Posterior cingulate gyrus (tissue), 11 donors: ENCODE data around the gene GPC6.

Experiments used
- DNase-seq, 10 donors: peaks; one replicate each; pipeline versions ENCODE4 v3.0.0 to v3.0.0-alpha.2; 2020 to 2021; ENCODE audit warnings: mixed read lengths in 3 of 10
- intact Hi-C: fragments of 100-400 bp; cut with DNase I; formaldehyde crosslinking; loops from one replicate; pipeline ENCODE4 v1.15.1; 2023

The GPC6 gene

GRCh38 chr13:93946994-93947393 is 720.4 kb downstream of the GPC6 start:
- DNase-seq: no peak
- intact Hi-C loops: no loop called here

GRCh38 chr13:93947651-93948050 is 721.0 kb downstream of the GPC6 start:
- DNase-seq: no peak
- intact Hi-C loops: no loop called here

- DNase-seq: no peak
- intact Hi-C loops: no loop called here
These were observed 721.7 kb downstream of the GPC6 start for GRCh38 chr13:93948162-93948922.

DNA sequence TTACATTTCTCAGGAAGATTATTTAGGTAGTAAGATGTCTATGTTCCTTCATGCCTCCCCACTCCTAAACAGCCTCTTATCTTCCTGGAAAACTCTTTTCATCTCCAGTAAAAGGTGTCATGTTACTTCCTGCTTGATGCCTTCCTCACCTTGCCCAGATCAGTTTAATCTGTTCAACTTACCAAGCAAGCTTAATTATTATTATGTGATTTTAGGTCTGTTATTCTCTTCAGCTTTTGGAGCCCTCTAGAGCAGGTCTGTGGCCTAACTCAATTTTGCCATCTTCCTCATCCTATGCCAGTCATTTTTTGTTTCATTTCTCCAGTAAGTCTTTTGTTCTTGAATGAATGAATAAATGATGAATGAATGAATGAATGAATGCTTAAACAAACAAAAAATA is 724.5 kb downstream of the GPC6 start:
- DNase-seq: no peak
- intact Hi-C loops: no loop called here

DNA sequence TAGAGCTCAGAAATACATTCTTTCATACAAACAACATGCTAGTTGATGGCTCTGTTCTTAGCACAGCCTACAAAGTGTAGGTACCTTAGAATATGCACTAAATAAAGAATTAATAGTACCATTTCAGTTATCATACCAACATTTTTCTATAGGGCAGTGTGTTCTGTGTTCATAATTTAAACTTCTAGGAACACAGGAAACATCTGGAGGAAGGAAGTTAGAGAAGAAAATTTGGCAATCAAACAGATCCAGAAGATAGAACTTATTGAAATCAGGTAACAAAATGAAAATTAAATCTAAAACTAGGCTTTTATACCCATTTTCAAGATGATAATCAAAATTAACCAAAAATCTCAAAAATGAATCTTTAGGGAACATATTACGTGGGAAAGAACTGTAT is 725.3 kb downstream of the GPC6 start:
- DNase-seq: no peak
- intact Hi-C loops: no loop called here

GRCh38 chr13:93953841-93954240 is 727.2 kb downstream of the GPC6 start:
- intact Hi-C loops: no loop called here
- DNase-seq: no peak

- DNase-seq: no peak
- intact Hi-C loops: no loop called here
These were observed 729.3 kb downstream of the GPC6 start for GRCh38 chr13:93955904-93956303.

DNA sequence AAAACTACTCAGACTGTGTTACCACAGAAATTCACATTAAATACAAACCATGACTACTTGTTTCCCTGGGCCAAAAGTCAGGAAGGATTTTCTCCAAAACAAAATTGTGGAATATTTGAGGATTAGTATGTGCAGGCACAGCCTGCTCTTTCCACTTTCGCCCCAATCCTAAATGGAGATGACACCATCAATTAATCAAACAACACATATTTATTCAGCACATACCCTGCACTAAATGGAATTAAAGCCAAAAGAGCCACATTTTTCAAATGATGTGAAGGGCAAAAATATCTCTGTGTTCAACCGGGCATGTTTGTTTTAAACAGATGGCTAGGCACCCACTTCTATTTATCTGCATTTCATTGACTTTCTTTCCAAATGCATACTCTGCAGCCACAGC is 729.8 kb downstream of the GPC6 start:
- intact Hi-C loops: no loop called here

GRCh38 chr13:93957371-93957770 is 730.8 kb downstream of the GPC6 start:
- DNase-seq: no peak
- intact Hi-C loops: no loop called here

More for the DNA sequence above, 729.8 kb downstream of the GPC6 start:
- DNase-seq: no peak

- intact Hi-C loops: no loop called here
- no peak for DNase-seq
These were observed 733.4 kb downstream of the GPC6 start for GRCh38 chr13:93959796-93960533.

DNA sequence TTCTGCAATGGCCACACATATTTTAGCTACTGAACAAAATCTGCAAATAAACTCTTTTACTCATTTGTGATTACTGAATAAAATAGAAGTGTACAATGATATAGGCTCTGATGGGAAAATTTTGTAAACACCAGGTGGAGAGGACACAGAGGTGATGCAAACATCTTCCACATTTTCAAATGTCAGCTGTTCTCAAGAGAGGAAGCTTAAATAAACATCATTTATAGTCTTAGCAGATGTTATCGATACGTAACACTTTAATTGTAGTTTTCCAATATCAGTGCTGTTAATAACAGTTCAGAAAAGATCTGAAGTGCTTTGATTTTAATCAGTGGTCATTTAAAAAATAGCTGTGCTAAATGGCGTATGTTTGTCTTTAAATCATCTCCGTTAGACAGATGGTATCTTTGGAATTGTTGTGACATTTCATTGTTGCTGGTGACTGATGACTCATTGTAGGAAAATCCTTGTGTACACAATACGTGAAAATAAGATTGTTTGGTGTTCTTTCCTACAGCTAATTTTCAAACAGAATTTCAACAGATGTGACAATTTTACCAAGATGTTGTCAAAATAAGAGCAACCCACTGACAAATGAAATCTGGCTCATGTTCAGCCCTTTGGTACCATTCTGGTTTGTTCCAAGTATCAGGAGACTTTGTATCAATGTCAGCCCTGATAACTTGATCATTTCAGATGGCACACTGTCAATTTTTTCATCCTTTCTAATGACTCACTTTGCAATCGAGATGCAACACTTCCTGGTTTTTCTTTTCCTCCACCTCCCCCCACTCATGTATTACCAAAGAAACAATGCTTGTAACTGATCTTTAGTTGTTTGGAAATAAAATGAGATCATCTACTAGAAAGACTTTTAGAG is 736.9 kb downstream of the GPC6 start:
- intact Hi-C loops: no loop called here
- DNase-seq: no peak

- intact Hi-C loops: no loop called here
- no peak for DNase-seq
These were observed 737.5 kb downstream of the GPC6 start for GRCh38 chr13:93964146-93964512.

DNA sequence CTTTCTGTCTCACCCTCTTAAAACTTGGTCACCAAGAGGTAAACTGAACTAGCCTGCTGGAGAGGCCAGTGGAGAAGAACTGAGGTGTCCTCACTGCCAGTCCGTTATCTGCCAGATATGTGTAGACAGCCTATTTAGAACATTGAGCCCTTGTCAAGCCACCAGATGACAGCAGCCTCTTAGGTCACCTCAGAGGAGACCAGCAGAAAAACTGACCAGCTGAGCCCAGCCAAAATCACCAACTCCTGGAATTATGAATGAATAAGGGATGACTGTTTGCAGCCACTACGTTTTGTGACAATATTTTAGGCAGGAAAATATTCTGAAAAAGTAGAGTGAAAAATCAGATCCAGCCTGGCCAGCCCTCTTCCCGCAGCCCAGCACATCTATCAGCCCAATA is 739.0 kb downstream of the GPC6 start:
- DNase-seq: no peak
- intact Hi-C loops: no loop called here

GRCh38 chr13:93966267-93966936 is 739.8 kb downstream of the GPC6 start:
- DNase-seq: no peak
- intact Hi-C loops: no loop called here

DNA sequence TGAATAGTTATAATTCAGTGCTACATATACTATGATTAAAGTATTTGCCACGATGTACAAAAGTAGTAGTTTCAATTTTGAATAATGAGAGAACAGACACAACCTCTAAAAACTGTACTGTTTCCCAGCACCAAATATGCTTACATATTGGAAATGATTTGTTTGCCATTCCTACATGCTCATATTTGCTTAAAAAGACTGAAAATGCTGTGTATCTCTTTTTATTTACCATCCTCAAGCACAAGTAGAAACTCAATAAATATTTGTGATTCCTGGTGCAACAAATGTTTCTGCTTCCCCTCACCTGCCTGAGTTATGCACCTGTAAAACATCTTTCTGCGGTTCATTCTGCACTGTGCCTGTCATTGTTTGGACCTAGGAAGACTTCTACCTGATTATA is 740.7 kb downstream of the GPC6 start:
- DNase-seq: no peak
- intact Hi-C loops: no loop called here

DNA sequence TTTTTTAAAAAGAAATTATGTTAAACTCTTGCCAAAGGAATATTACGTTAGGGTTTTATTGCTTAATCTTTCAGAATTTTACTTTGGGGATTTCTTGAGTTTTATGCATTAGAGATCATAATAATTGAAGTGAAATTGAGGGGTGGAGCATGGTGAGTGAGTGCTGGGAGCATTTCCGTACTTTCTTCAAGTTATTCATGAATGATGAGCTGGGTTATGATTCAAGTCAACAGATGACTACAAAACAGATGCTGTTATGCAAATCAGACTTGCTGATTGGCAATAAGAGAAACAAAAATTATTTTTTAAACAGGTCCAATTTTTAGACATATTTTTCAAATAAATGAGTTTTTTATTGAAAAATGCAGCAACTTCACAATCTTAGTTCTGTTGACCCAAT is 748.6 kb downstream of the GPC6 start:
- no peak for DNase-seq
- intact Hi-C loops: no loop called here

GRCh38 chr13:93976528-93976927 is 749.9 kb downstream of the GPC6 start:
- intact Hi-C loops: no loop called here

DNA sequence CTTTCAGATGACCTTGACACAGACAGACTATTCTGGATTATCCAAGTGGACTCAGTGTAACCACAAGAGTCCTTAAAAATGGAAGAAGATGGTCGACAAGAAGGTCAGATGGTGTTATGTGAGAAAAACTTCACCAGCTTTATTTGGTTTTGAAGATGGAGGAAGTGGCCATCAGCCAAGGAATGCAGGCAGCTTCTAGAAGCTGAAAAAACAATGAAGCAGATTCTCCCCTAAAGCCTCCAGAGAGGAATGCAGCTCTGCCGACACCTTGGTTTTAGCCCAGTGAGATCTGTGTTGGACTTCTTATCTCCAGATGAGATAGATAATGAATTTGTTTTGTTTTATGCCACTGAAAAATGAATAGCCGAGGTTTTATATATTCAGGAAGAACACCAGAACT is 751.4 kb downstream of the GPC6 start:
- no peak for DNase-seq
- intact Hi-C loops: no loop called here

More at GRCh38 chr13:93976528-93976927, 749.9 kb downstream of the GPC6 start:
- DNase-seq: no peak

- intact Hi-C loops: no loop called here
These were observed 754.9 kb downstream of the GPC6 start for GRCh38 chr13:93981426-93981977.

DNA sequence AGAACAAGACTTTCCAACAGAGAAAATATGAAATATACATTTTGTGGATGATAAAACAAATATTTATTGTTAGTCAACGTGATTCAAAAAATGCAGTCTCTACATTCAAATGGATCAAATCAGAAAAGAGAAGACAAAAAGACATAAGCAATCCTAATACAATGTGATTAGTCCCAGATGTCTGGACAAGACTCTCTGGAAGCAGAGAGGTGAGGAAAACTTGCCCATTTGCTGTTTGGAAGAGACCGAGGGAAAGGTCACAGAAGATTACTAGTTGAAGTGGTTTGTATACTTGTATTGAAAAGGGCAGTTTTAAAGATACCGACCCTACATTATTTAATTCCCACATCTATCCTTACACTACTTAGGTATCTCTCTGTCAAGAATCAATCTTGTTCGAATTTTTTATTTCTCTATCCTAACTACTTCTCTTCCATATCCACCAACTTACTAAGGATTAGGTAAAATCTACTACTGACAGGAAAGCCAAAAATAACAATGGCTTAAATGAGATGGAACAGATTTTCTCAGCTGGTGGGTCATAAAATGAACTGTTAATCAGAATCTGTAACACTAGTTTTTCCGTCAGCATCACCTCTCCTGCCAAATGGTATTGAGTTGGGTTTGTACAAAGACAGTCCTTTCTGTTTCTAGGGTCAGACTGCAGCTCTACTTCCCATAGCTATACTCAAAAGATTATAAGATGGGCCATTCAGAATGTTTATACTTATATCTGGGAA is 755.7 kb downstream of the GPC6 start:
- intact Hi-C loops: no loop called here
- DNase-seq: no peak

More at GRCh38 chr13:93981426-93981977, 754.9 kb downstream of the GPC6 start:
- no peak for DNase-seq
